ENCODE data around the gene SUPT5H. TPM values are rescaled to one million over a fixed set of nuclear protein-coding genes. Genes with fewer than 3 reads are reported as not detected.

SUPT5H gene
- total RNA-seq, 4 donors from 2014 or later = 41.7 to 87.4 (median 59.6) TPM

DNA sequence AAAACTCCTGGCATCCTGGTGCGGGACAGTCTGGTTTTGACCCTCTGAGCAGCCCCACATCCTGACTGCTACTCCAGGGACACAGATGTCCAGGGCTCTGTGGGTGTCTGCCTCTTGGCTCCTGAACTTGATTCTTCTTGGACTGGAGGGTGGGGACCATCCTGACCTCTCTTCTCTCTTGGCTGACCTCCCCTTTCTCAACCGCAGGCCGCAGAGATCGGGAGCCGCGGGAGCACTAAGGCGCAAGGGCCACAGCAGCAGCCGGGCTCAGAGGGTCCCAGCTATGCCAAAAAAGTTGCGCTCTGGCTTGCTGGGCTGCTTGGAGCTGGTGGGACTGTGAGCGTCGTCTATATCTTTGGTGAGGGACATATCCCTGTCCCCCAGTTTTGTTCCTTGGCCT lies 36.3 kb downstream of the SUPT5H start:
- TF ChIP-seq, protein P1, sequence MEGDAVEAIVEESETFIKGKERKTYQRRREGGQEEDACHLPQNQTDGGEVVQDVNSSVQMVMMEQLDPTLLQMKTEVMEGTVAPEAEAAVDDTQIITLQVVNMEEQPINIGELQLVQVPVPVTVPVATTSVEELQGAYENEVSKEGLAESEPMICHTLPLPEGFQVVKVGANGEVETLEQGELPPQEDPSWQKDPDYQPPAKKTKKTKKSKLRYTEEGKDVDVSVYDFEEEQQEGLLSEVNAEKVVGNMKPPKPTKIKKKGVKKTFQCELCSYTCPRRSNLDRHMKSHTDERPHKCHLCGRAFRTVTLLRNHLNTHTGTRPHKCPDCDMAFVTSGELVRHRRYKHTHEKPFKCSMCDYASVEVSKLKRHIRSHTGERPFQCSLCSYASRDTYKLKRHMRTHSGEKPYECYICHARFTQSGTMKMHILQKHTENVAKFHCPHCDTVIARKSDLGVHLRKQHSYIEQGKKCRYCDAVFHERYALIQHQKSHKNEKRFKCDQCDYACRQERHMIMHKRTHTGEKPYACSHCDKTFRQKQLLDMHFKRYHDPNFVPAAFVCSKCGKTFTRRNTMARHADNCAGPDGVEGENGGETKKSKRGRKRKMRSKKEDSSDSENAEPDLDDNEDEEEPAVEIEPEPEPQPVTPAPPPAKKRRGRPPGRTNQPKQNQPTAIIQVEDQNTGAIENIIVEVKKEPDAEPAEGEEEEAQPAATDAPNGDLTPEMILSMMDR (IDR thresholded peaks at IDR 0.05; ENCODE audit: low read depth) = no peak

DNA sequence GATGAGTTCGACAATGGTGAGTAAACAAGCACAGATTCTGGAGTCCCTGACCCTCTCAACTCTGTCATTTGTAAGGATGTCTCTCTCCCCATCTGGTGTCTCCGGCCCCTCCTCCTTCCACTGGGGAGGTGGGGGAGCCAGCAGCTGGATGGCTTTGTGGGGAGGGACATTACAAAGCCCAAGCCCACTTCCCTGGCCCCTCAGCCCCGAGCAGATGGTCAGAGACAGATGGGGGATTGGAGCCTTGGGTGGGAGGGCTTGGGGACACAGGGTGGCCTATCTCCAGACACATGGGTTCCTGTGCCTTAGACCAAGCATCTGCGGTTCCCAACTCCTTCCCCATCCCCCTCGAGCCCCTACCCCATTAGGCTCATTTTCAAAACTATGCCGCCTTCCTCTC lies 37.8 kb downstream of the SUPT5H start:
- TF ChIP-seq, protein P1 (IDR thresholded peaks at IDR 0.05; ENCODE audit: low read depth) = no peak

GRCh38 chr19:39489756-39490155 lies 44.4 kb downstream of the SUPT5H start:
- TF ChIP-seq, protein P1 (IDR thresholded peaks at IDR 0.05; ENCODE audit: low read depth) = no peak

DNA sequence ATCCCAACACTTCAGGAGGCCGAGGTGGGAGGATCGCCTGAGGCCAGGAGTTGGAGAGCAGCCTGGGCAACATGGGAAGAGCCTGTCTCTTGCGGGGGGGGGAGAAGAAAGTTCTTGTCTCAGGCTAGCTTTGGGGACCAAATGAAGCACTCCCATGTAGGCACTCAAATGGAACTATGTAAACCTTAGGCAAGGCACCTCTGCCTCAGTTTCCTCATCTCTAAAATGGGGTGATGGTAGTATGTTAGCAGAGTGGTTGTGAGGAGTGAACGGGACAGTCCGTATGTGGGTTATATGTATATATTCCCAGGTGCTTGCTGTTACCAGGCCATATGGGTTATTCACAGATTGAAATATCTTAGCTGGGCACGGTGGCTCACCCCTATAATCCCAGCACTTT lies 46.8 kb downstream of the SUPT5H start:
- TF ChIP-seq, protein P1 (IDR thresholded peaks at IDR 0.05; ENCODE audit: low read depth) = no peak

DNA sequence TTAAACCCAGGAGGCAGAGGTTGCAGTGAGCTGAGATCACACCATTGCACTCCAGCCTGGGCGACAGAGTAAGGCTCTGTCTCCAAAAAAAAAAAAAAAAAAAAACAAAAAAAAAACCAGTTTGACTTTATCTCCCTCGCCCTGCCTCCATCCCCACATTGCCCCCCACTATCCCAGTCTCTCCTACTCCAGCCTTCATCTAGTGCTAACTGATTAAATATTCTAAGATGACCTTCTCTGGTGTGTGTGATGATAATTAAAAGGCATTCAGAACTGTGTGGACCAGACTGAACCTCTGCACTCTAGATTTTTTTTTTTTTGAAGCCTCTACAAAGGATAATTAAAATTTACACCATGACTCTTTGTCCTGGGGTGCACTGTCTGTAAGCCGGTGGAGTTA lies 47.4 kb downstream of the SUPT5H start:
- TF ChIP-seq, protein P1 (IDR thresholded peaks at IDR 0.05; ENCODE audit: low read depth) = no peak

DNA sequence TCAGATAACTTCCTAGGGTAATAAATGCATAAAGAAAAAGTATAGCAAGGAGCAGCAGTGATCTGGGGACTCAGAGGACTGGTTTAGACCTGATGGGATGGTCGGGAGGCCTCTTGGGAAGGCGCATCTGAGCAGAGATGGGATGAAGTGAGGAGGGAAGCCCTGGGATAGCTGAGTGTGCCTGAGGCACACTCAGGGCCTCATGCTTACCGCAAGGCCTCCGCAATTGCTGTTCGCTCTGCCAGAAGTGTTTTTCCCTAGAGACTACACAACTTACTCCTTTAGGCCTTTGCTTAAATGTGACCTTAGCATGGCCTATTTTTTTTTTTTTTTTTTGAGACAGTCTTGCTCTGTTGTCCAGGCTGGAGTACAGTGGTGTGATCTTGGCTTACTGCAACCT lies 49.3 kb downstream of the SUPT5H start:
- TF ChIP-seq, protein P1 (IDR thresholded peaks at IDR 0.05; ENCODE audit: low read depth) = no peak

DNA sequence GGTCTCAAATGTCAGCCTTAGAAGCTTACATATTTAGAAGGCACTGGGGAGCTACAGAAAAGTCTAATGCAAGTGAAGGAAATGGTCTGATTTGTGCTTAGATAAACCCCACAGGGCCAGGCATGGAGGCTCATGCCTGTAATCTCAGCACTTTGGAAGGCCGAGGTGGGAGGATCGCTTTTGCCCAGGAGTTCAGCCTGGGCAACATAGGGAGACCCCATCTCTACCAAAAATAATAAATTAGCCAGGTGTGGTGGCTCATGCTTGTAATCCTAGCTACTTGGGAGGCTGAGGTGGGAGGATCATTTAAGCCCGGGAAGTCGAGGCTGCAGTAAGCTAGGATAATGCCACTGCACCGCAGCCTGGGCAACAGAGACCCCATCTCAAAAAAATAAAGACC lies 50.7 kb downstream of the SUPT5H start:
- TF ChIP-seq, protein P1 (IDR thresholded peaks at IDR 0.05; ENCODE audit: low read depth) = no peak

DNA sequence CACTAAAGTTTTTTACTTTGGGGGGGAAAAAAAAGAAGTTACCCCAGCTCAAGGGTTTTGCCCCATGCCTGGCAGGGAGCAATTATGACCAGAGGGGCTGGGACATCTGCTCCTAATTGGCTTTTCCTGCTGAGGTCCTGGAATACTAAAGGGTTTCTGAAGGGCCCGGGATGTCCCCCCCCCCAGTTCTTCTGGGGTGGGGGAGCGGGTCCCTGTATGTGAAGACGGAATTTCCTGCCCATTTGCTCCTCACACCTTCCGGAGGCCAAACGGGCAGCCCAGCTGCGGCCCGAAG lies 52.3 kb downstream of the SUPT5H start:
- TF ChIP-seq, protein P1 (IDR thresholded peaks at IDR 0.05; ENCODE audit: low read depth) = no peak
